Measurements from ENCODE around the gene ESCO1.
"Not testable (repeated sequence)": the region's sequence is repeated elsewhere in the genome, so short reads cannot be mapped to it uniquely, and the experiment has no call there.

ESCO1 gene, protein sequence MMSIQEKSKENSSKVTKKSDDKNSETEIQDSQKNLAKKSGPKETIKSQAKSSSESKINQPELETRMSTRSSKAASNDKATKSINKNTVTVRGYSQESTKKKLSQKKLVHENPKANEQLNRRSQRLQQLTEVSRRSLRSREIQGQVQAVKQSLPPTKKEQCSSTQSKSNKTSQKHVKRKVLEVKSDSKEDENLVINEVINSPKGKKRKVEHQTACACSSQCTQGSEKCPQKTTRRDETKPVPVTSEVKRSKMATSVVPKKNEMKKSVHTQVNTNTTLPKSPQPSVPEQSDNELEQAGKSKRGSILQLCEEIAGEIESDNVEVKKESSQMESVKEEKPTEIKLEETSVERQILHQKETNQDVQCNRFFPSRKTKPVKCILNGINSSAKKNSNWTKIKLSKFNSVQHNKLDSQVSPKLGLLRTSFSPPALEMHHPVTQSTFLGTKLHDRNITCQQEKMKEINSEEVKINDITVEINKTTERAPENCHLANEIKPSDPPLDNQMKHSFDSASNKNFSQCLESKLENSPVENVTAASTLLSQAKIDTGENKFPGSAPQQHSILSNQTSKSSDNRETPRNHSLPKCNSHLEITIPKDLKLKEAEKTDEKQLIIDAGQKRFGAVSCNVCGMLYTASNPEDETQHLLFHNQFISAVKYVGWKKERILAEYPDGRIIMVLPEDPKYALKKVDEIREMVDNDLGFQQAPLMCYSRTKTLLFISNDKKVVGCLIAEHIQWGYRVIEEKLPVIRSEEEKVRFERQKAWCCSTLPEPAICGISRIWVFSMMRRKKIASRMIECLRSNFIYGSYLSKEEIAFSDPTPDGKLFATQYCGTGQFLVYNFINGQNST

DNA sequence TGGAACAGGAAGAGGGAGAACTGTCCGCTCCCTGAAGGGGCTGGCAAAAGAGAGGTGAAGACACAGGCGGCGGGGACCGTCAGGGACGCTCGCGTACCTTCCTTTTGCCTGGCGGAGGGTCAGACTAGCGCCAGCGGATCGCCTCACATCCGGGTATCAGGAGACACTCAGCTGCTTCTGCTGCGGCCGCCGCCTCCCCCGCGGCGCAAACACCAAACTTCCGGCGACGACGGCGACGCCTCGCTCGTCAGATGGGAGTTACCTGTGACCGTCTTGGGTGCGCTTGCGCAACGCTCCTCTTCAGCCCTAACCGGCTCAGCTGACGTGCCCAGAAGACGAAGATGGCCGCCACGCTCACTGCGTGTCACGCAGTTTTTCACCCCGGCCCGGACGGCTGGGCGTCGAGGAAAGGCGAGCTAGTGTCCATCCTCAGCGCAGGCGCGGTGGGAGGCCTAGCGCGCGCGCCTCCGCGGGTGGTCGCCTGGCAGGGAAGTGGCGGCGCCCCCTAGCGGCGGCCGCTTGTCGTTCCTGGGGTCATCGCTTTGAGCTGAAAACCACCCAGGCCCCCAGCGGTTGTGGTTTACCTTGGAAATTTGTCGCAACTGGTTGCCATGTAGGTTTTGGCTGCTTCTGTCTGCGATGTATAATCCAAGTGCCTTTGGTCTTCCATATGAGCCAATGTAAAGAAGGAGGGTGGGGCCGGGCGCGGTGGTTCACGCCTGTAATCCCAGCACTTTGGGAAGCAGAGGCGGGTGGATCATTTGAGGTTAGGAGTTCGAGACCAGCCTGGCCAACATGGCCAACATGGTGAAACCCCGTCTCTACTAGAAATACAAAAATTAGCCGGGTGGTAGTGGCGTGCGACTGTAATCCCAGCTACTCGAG is at the start of gene ESCO1:
Gene ESCO1 (minus strand): TSS at position 179 of the 885 bp plus-strand sequence. CDS start 25,861 bp downstream, outside the sequence.
- DNase-seq, result peak; percentile 92

DNA sequence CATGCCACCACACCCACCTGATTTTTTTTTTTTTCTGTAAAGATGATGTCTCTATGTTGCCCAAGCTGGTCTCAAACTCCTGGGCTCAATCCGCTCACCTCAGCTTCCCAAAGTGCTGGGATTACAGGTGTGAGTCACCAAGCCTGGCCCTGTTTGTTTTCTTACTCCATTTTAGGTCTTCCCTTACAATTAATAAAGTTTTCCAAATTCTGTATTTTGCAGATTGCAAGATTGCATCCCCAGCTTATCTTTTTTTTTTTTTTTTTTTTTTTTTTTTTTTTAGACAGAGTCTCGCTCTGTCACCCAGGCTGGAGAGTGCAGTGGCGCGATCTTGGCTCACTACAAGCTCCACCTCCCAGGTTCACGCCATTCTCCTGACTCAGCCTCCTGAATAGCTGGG is 39.9 kb upstream of the ESCO1 start:
- DNase-seq, result not testable (repeated sequence)

DNA sequence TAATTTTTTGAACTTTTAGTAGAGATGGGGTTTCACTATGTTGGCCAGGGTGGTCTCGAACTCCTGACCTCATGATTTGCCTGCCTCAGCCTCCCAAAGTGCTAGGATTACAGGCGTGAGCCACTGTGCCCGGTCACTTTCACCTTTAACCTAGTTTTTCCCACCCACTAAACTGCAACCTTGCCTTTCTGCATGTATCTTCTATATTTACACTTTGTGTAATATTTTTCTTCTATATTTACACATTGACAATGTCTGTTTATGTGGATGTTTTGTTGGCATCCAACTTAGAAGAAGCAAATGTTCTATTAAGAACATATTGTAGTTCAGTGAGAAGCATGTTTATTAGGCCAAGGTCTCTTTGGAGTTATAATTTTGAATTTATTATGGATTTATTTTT is 38.3 kb upstream of the ESCO1 start:
- no peak for DNase-seq

DNA sequence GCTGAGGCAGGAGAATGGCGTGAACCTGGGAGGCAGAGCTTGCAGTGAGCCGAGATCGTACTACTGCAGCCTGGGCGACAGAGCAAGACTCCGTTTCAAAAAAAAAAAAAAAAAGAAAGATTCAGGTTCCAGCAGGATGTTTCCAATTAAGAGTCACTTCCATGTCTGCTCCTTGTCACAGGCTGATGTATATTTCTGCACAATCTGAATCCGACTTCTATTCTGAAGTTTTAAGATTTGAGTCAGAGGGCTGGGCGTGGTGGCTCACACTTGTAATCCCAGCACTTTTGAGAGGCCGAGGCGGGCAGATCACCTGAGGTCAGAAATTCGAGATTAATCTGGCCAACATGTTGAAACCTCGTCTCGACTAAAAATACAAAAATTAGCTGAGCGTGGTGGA is 36.3 kb upstream of the ESCO1 start:
- no peak for DNase-seq

DNA sequence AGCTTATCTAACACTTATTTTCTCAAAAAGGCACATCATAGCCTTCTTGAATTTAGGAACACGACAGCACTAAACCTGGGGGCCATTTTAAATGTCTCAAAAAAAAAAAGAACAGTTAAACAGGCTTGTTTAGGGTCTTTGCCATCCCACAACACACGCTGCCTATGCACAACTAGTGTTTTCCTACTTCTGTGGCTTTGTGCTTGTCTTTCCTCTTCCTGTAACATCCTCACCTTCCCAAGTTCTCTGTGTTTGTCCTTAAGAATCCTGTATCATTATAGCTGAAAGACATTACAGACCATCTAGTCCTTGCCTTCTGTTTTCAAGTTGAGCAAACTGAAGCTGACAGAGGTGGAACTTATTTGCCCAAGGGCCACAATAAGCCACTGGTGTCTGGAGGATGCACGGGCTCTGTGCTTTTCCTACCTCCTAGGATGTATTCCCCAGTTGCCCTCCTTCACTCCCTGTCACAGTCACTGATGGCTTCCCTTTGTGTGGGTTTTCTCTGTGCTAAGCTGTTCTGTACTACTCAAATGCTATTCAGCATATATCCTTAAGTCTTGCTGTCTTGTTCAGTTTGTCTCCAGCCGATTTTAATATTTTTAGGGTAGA is 34.2 kb upstream of the ESCO1 start:
- no peak for DNase-seq

DNA sequence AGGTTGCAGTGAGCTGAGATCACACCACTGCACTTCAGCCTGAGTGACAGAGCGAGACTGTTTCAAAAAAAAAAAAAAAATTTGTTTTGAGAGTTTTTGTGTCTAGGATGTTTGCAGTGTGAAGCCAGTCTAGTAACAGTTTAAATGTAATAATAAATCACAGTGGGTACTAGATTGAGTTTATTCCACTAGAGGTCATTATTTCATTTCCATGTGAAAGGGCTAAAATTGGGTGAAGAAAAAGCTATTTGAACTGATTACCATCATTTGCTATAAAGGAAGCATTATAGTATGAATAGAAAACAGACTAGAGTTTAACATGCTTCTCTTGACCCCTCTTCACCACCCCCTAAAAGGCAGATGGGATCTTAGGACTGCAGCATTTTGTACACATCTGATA is 31.9 kb upstream of the ESCO1 start:
- no peak for DNase-seq

DNA sequence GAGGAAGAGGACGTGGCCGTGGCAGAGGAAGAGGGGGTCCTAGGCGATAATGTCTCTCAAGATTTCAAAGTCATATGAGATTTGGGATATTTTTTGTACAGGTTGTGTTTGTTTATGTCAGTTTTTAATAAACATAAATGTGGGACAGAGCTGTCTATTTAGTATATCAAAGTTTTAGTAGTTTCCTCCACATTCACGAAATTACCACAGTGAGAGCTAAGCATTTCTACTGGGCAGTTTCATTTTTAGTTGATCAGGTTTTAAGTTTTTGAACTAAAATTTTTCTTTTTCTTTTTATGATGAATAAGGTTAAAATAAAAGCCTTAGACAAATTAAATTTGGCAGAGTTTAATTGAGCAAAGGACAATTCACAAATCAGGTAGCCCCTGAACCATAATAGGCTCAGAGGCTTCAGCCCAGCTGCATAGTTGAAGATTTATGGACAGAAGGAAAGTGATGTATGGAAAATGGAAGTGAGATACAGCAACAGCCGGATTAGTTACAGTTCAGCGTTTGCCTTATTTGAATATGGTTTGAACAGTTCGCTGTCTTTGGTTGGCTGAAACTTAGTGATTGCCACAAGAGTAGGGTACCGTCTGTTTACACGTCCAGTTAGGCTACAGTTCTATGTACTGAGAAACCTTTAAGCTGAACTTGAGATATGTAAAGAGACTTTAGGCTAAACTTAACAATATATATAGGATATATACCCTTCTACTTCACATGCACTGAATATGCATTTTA is 28.8 kb upstream of the ESCO1 start:
- DNase-seq, result no peak

DNA sequence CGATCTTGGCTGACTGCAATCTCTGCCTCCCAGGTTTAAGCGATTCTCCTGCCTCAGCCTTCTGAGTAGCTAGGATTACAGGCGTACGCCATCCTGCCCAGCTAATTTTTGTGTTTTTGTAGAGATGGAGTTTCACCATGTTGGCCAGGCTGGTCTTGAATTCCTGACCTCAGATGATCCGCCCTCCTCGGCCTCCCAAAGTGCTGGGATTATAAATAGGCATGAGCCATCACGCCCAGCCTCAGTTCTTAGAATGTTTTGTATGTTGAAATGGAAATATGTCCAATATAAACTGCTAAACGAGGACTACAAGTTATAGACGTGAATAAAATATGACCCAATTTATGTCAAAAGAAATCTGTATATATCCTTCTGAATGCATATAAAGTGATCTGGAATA is 21.1 kb upstream of the ESCO1 start:
- DNase-seq, result not testable (repeated sequence)

DNA sequence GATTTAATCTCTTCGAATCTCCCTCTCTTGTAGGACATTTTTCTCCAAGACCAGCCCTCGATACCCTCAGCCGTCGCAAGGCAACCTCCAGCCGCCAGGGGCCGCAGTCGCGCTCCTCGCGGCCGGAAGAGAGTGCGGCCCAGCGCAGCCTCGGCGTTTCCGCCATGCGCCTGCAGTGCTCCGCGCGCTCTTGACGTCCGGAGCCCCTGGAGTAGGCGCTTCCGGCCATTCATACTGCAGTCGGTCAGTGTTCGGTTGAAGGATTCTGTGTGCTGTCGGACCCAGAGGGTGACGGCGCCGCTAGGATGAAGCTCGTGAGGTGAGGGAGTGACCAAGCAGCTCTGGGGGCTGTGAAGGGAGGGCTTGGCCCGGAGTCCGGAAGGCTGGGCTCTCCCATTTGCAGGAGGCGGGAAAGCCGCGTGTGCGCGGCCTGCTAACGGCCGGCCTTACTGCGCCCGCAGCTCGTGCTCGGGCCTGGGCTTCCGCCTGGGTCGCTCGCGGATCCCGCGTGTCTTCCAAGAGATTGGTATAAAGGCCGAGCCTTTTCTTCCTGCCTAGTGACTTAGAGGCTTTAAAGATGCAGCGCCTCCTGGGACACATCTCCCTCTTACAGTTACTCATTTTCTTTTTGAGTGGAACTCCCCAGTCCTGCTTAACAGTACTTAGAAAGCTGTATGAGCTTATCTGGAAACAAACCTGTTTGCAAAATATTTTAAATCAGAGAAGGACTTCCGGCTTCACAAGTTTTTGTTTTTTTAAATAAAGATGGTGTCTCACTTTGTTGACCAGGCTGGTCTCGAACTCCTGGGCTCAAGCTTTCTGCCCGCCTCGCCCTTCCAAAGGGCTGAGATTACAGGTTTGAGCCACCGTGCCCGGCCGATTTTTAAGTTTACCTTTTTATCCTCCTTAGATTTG is 11.9 kb upstream of the ESCO1 start, which contains the start of gene SNRPD1:
Gene SNRPD1 (plus strand): TSS at position 190 of the 915 bp plus-strand sequence. CDS start 116 bp downstream, at position 306.
- DNase-seq, result peak; percentile 65 to 67

DNA sequence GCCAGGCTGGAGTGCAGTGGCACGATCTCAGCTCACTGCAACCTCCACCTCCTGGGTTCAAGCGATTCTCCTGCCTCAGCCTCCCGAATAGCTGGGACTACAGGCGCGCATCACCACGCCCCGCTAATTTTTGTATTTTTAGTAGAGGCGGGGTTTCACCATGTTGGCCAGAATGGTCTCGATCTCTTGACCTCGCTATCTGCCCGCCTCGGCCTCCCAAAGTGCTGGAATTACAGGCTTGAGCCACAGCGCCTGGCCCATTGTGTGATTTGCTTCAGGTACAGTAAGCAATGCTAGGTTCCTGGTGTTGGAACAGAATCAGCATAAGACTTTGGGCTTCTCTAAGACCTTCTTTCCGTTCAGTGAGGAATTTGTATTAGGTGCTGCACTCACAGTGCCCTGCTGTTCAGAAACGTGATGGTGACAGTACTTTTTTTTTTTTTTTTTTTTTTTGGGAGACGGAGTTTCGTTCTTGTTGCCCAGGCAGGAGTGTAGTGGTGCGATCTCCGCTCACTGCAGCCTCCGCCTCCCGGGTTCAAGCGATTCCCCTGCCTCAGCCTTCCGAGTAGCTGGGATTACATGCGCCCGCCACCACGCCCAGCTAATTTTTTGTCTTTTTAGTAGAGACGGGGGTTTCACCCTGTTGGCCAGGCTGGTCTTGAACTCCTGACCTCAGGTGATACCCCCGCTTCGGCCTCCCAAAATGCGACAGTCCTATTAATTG is 11.1 kb upstream of the ESCO1 start:
- not testable (repeated sequence) for DNase-seq

DNA sequence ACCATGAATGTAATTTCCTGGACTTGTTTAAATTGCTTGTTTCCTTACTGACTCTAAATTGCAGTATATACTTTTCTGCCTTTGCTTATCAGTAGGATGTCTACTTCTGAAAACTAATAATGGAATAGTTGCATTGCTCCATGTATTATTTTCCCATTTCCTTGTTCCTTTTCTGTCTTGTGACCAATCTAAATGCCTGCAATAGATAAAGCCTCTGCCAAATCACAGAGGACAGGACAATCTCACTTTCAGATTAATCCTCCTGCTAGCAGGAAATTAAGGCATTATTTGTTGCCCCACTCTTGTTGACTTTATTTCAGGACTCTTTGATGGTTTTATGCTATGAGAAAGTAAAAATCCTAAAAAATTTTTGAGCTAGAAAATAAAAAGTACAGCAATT is 4.7 kb upstream of the ESCO1 start:
- DNase-seq, result no peak

DNA sequence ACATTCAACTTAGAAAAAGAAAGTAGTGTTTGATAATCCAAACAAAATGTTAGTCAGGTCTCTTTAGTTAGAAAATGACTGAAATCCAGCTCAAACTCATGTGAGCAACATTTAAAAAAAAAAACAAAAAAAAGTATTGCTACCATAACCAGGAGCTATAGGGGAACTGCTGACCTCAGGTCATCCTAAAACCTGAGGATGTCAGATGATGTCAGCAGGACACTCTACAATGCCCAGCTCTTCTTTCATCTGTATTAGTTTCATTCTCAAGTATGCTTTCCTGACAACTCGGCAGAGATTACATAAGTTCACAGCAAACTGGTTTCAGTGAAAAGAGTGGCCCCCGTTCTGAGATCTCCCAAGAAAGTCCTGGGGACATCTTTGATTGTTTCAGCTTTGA is 4.2 kb upstream of the ESCO1 start:
- no peak for DNase-seq

DNA sequence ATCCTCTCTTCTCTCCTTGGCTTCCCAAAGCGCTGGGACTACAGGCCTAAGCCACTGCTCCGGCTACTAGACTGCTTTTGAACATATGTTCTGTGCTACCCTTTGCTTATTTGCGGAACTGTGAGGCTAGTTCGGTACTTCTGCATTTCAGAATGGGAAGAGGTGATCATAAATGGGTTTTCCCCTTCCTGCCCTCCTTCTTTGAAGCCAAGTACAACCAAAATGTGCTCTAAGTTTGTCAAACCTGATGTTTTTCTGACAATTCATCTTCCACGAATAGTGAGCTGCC is 1.7 kb upstream of the ESCO1 start:
- no peak for DNase-seq

DNA sequence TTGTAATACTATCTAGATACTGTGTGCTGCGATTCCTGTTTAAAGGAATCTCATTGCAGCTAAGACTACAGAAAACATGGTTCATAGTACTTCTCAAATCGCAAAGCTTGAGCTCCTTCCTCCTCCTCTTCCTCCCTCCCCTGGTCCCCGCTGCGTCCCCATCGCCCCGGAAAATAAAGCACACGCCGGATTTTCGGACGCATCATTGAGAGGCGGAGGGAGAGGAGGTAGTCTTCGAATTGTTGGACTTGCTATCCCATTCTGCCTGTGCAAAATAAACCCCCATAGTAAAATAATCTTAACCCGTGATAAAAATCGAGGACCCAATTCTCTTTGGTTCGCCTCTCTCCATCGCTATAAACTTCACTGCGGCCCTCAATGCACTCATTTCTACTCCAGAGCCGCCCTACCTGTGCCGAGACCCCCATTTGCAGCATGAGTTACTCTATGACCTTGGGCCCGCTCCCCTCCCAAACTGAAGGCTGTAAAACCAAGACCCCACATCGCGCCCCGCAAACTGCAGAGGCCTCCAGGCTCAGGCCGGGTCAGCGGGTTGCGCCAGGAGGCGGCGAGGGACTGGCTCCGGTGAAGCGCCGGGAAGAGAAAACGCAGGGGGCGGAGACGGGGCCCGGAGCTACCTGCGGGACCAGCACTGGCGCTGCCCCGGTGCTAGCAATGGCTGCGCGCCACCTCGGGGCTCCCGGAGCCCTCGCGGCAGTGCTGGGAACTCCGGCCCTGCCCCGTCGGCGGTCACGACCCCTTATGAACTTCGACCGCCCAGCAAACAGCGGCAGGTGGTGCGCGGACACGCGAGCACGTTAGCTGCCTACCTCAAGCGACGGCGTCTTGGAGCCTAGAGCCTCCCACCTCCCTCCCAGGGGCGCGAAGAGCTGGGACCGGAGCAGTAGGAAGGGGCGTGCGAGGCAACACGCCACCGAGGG is 649 bp downstream of the ESCO1 start:
- peak in 1 of 2 experiments; percentile 65 for DNase-seq

DNA sequence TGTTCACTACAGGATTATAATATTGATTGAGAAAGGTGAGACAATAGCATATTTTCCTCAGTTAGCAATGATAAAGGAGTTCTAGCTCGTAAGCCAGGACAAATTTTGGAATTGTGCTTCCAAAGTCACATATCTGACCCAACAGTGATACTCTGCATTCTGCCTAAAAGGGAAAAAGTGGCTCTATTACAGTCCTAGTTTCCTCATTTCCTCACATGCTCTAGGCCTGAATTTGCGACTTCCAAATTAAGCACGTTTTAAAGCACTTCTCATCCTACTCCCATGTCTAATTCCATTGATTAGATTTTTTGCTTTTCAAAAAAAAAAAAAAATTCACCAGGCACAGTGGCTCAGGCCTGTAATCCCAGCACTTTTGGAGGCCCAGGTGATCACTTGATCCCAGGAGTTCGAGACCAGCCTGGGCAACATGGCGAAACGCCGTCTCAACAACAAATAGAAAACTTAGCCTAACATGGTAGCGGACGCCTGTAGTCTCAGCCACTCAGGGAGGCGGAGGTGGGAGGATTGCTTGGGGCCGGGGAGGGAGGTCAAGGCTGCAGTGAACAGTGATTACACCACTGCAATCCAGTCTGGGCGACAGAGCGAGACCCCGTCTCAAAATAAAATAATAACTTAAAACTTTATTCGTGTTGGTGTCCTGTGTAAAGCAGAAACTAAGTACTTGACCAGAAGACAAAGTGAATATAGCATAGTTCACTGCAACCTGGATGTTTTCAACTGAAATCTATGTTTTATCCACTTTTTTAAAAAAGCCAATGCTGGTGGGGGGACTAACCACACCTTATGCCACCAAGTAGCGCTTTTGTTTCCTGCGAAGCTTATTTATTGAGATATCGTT is 1.5 kb downstream of the ESCO1 start:
- no peak for DNase-seq

DNA sequence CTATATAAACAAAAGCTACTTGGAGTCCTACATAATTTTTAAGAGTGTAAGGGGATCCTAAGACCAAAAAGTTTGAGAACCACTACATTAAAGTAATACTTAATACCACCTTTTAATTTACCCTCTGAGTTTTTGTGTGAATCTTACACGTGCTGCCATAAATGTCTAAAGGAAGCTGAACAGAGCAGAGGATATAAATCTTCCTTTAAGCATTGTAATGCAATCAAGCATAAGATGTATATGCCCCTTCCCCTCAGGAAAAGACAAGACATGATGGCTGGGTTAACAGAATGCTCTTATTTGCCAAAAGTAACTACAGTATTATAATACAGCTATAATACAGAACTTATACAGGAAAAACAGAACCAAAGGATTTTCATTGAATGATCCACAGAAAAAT is 2.9 kb downstream of the ESCO1 start:
- DNase-seq, result no peak

DNA sequence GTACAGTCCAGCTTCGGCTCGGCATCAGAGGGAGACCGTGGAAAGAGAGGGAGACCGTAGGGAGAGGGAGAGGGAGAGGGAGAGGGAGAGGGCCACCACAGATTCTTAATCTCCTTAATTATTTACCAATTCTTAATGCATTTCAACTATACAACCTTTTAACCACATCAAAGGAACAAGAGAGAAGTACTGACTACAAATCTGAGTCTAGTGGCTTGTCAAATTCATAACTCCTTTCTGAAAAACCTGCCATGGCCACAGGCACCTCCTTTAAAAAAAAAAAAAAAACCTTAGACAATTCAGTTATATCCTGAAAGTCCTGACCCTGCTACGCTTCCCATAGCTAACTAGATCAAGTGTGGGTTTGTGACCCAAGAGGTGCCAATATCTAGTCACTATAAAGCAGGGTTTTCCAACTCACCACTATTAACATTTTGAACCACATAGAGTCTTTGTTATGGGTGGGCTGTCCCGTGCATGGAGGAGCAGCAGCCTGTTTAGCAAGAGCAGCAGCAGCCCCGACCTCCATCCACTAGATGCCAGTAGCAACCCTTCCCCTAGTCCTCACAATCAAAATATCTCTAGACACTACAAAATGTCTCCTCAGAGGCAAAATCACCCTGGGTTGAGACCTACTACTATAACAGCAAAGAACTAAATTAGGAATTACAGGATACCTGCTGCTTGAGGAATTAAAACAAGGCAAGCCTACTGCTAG is 6.8 kb downstream of the ESCO1 start:
- DNase-seq, result no peak
